ENCODE data around the gene ENTR1.
A peak's percentile ranks its signal among the peaks of the same experiment; 100 is the strongest.

ENTR1 gene

GRCh38 chr9:136410500-136411287, at the start of gene ENTR1, which contains the start of gene PMPCA:
ENTR1 (minus strand) TSS chr9:136410614; CDS start chr9:136410397, 217 bp downstream.
PMPCA (plus strand) TSS chr9:136410658; CDS start chr9:136410669, 11 bp downstream.
- H3K27ac ChIP-seq: peak within 1 kb of the TSS; percentile 59 to 99 (median 92)
- H3K4me3 ChIP-seq: peak within 1 kb of the TSS; percentile 61 to 98 (median 86)

GRCh38 chr9:136459425-136459824, 49.0 kb upstream of the ENTR1 start:
- H3K27ac ChIP-seq: no peak overlapping the region
- no peak overlapping the region for H3K4me3 ChIP-seq

- no peak overlapping the region for H3K27ac ChIP-seq
- H3K4me3 ChIP-seq: no peak overlapping the region
Measured at GRCh38 chr9:136457326-136457725, 46.9 kb upstream of the ENTR1 start.

- Histone ChIP-seq H3K27ac (no peak overlapping the region), H3K4me3 (no peak overlapping the region)
Measured at GRCh38 chr9:136456258-136456657, 45.8 kb upstream of the ENTR1 start.

GRCh38 chr9:136455043-136456002, 44.9 kb upstream of the ENTR1 start:
- Histone ChIP-seq H3K27ac (no peak overlapping the region), H3K4me3 (no peak overlapping the region)

- H3K27ac ChIP-seq: no peak overlapping the region
- no peak overlapping the region for H3K4me3 ChIP-seq
Measured at GRCh38 chr9:136454026-136454796, 43.8 kb upstream of the ENTR1 start.

- no peak overlapping the region for H3K4me3 ChIP-seq
- H3K27ac ChIP-seq: no peak overlapping the region
Measured at GRCh38 chr9:136453326-136453725, 42.9 kb upstream of the ENTR1 start.

- Histone ChIP-seq H3K27ac (no peak overlapping the region), H3K4me3 (no peak overlapping the region)
Measured at GRCh38 chr9:136451221-136451877, 40.9 kb upstream of the ENTR1 start.

GRCh38 chr9:136448655-136449054, 38.2 kb upstream of the ENTR1 start:
- no peak overlapping the region for H3K4me3 ChIP-seq
- H3K27ac ChIP-seq: no peak overlapping the region

- H3K27ac ChIP-seq: no peak overlapping the region
- H3K4me3 ChIP-seq: no peak overlapping the region
Measured at GRCh38 chr9:136447173-136447778, 36.9 kb upstream of the ENTR1 start.

- no peak overlapping the region for H3K27ac ChIP-seq
- no peak overlapping the region for H3K4me3 ChIP-seq
Measured at GRCh38 chr9:136445799-136446198, 35.4 kb upstream of the ENTR1 start.

- no peak overlapping the region for H3K4me3 ChIP-seq
- H3K27ac ChIP-seq: no peak overlapping the region
Measured at GRCh38 chr9:136444102-136444501, 33.7 kb upstream of the ENTR1 start.

GRCh38 chr9:136443687-136444086, 33.3 kb upstream of the ENTR1 start:
- no peak overlapping the region for H3K27ac ChIP-seq
- H3K4me3 ChIP-seq: no peak overlapping the region

GRCh38 chr9:136443087-136443486, 32.7 kb upstream of the ENTR1 start:
- H3K27ac ChIP-seq: no peak overlapping the region

GRCh38 chr9:136442265-136442664, 31.9 kb upstream of the ENTR1 start:
- H3K27ac ChIP-seq: no peak overlapping the region

More at GRCh38 chr9:136443087-136443486, 32.7 kb upstream of the ENTR1 start:
- H3K4me3 ChIP-seq: no peak overlapping the region

GRCh38 chr9:136441681-136442245, 31.3 kb upstream of the ENTR1 start:
- no peak overlapping the region for H3K27ac ChIP-seq
- no peak overlapping the region for H3K4me3 ChIP-seq

More at GRCh38 chr9:136442265-136442664, 31.9 kb upstream of the ENTR1 start:
- no peak overlapping the region for H3K4me3 ChIP-seq

GRCh38 chr9:136441191-136441680, 30.8 kb upstream of the ENTR1 start:
- Histone ChIP-seq H3K27ac (no peak overlapping the region), H3K4me3 (no peak overlapping the region)

Measured in skin epidermis (tissue), 12 donors.